GM12875 (cell line): Measurements from ENCODE around the gene COL5A1.

Source experiments
- H3K4me3 ChIP-seq: one replicate; pipeline ENCODE4 v1.5.1; 2011; ENCODE audit warnings: low read depth, low read length, control low read depth
- CTCF ChIP-seq: IDR thresholded peaks from 2 replicates; pipeline ENCODE4 v1.5.1; 2011; ENCODE audit warnings: low read depth, mild to moderate bottlenecking, control low read depth, inconsistent platforms, low read length, moderate library complexity, borderline replicate concordance; ENCODE audit not compliant: insufficient read depth

COL5A1 gene

GRCh38 chr9:134602547-134603362, 38.8 kb upstream of the COL5A1 start:
- TF ChIP-seq CTCF, result no peak
- H3K4me3 ChIP-seq, result no peak overlapping the region

- no peak overlapping the region for H3K4me3 ChIP-seq
- TF ChIP-seq CTCF, result no peak
Measured at GRCh38 chr9:134604834-134605233, 36.8 kb upstream of the COL5A1 start.

GRCh38 chr9:134605351-134605965, 36.1 kb upstream of the COL5A1 start:
- H3K4me3 ChIP-seq, result no peak overlapping the region
- no peak for TF ChIP-seq CTCF

GRCh38 chr9:134605966-134606357, 35.6 kb upstream of the COL5A1 start:
- H3K4me3 ChIP-seq, result no peak overlapping the region
- no peak for TF ChIP-seq CTCF

- H3K4me3 ChIP-seq, result no peak overlapping the region
- no peak for TF ChIP-seq CTCF
Measured at GRCh38 chr9:134606951-134607731, 34.5 kb upstream of the COL5A1 start.

- no peak for TF ChIP-seq CTCF
- H3K4me3 ChIP-seq, result no peak overlapping the region
Measured at GRCh38 chr9:134607971-134608370, 33.6 kb upstream of the COL5A1 start.
